DOHH2 (cell line): ENCODE measurements around the gene SUMO4.

ENCODE experiments used
- H3F3A ChIP-seq: fragments of 200-600 bp; sonication (generic), shearing (Covaris generic); 2 replicates; pipeline ENCODE4 v1.6.0; 2016; ENCODE audit warnings: antibody characterized with exemption, mild to moderate bottlenecking; ENCODE audit not compliant: control insufficient read depth, insufficient read depth
- H3K27ac ChIP-seq: fragments of 200-600 bp; sonication (generic); 2 replicates; pipeline ENCODE4 v1.5.1; 2014; ENCODE audit warnings: low read depth, mild to moderate bottlenecking, low read length, moderate library complexity
- H3K27me3 ChIP-seq: fragments of 200-600 bp; sonication (generic); 2 replicates; pipeline ENCODE4 v1.6.1; 2014; ENCODE audit warnings: mild to moderate bottlenecking, low read length, mixed read lengths; ENCODE audit not compliant: control insufficient read depth
- H3K36me3 ChIP-seq: fragments of 200-600 bp; sonication (generic); 2 replicates; pipeline ENCODE4 v1.6.1; 2014; ENCODE audit warnings: mild to moderate bottlenecking, low read length, moderate library complexity, mixed read lengths; ENCODE audit not compliant: control insufficient read depth
- H3K4me1 ChIP-seq: fragments of 200-600 bp; sonication (generic); 2 replicates; pipeline ENCODE4 v1.6.1; 2014; ENCODE audit warnings: mild to moderate bottlenecking, low read length, mixed read lengths; ENCODE audit not compliant: control insufficient read depth
- H3K4me2 ChIP-seq: fragments of 200-600 bp; sonication (generic); 2 replicates; pipeline ENCODE4 v1.6.0; 2014; ENCODE audit warnings: mild to moderate bottlenecking, low read length, moderate library complexity
- H3K4me3 ChIP-seq: fragments of 200-600 bp; sonication (generic); 2 replicates; pipeline ENCODE4 v1.5.1; 2014; ENCODE audit warnings: mild to moderate bottlenecking, low read length, mixed read lengths
- H3K79me2 ChIP-seq: fragments of 200-600 bp; sonication (generic); 2 replicates; pipeline ENCODE4 v1.6.1; 2014; ENCODE audit warnings: mild to moderate bottlenecking, low read length, mixed read lengths; ENCODE audit not compliant: control insufficient read depth
- H3K9me2 ChIP-seq: fragments of 200-600 bp; sonication (generic); replicated peaks from 2 replicates; pipeline ENCODE4 v1.6.1; 2014; ENCODE audit warnings: mild to moderate bottlenecking, low read length, mixed read lengths; ENCODE audit not compliant: control insufficient read depth
- H3K9me3 ChIP-seq: fragments of 200-600 bp; sonication (generic); 2 replicates; pipeline ENCODE4 v1.6.1; 2014; ENCODE audit warnings: antibody characterized with exemption, low read length, mixed read lengths; ENCODE audit not compliant: control insufficient read depth, insufficient read depth
- H4K20me1 ChIP-seq: fragments of 200-600 bp; sonication (generic); 2 replicates; pipeline ENCODE4 v1.6.0; 2014; ENCODE audit warnings: low read depth, mild to moderate bottlenecking, antibody characterized with exemption, low read length, moderate library complexity; ENCODE audit not compliant: control insufficient read depth, insufficient read depth
- CTCF ChIP-seq: fragments of 200-600 bp; sonication (generic); IDR thresholded peaks from one replicate; pipeline ENCODE4 v1.5.1; 2014; ENCODE audit warnings: antibody characterized with exemption, mild to moderate bottlenecking, low read depth, low read length; ENCODE audit not compliant: poor library complexity, severe bottlenecking
- EZH2phosphoT487 ChIP-seq: fragments of 200-600 bp; sonication (generic); IDR thresholded peaks from 2 replicates; pipeline ENCODE4 v1.6.1; 2017; ENCODE audit warnings: borderline replicate concordance, mild to moderate bottlenecking, antibody characterized with exemption, low read length, moderate library complexity, mixed read lengths

SUMO4 gene

GRCh38 chr6:149429427-149430360 lies 29.6 kb downstream of the SUMO4 start:
- Histone ChIP-seq H3K27ac (no peak overlapping the region), H3K36me3 (no peaks in the 10 kb centered on the region), H3K4me1 (peaks cover 4% of the 10 kb centered on the region; the same call in 1 of the 2 replicates), H3K79me2 (no peaks in the 10 kb centered on the region), H3K4me2 (no peak overlapping the region), H3K27me3 (no peaks in the 10 kb centered on the region), H4K20me1 (no peaks in the 10 kb centered on the region), H3K9me3 (no peaks in the 10 kb centered on the region), H3K4me3 (no peak overlapping the region), H3K9me2 (no peaks in the 10 kb centered on the region), H3F3A (no peaks in the 10 kb centered on the region)
- TF ChIP-seq CTCF (no peak), EZH2phosphoT487 (no peak)

- H3K4me3 ChIP-seq, result no peak overlapping the region
These were observed 32.1 kb downstream of the SUMO4 start for GRCh38 chr6:149431905-149432775.

GRCh38 chr6:149433405-149433804 lies 33.3 kb downstream of the SUMO4 start:
- no peak for TF ChIP-seq CTCF
- TF ChIP-seq EZH2phosphoT487, result no peak
- no peaks in the 10 kb centered on the region for H3K9me3 ChIP-seq
- no peaks in the 10 kb centered on the region for H3F3A ChIP-seq
- H3K79me2 ChIP-seq, result no peaks in the 10 kb centered on the region
- H3K36me3 ChIP-seq, result no peaks in the 10 kb centered on the region
- H3K27ac ChIP-seq, result no peak overlapping the region
- H3K9me2 ChIP-seq, result no peaks in the 10 kb centered on the region
- H3K27me3 ChIP-seq, result no peaks in the 10 kb centered on the region
- H3K4me1 ChIP-seq, result peaks cover 12% of the 10 kb centered on the region
- no peak overlapping the region for H3K4me3 ChIP-seq
- H4K20me1 ChIP-seq, result no peaks in the 10 kb centered on the region
- no peak overlapping the region for H3K4me2 ChIP-seq

More at GRCh38 chr6:149431905-149432775, 32.1 kb downstream of the SUMO4 start:
- TF ChIP-seq EZH2phosphoT487 (no peak), CTCF (peak; percentile 96)
- no peaks in the 10 kb centered on the region for H3K9me3 ChIP-seq
- no peaks in the 10 kb centered on the region for H3K9me2 ChIP-seq
- H3K4me1 ChIP-seq, result peaks cover 5% of the 10 kb centered on the region
- peak overlapping the region; percentile 32; the same call in 1 of the 2 replicates for H3K4me2 ChIP-seq
- no peaks in the 10 kb centered on the region for H4K20me1 ChIP-seq
- H3K27ac ChIP-seq, result no peak overlapping the region
- no peaks in the 10 kb centered on the region for H3F3A ChIP-seq
- no peaks in the 10 kb centered on the region for H3K27me3 ChIP-seq
- no peaks in the 10 kb centered on the region for H3K79me2 ChIP-seq
- H3K36me3 ChIP-seq, result no peaks in the 10 kb centered on the region
